ENCODE measurements around the gene BAIAP2L2.
A peak's percentile ranks its signal among the peaks of the same experiment; 100 is the strongest.

BAIAP2L2 gene

DNA sequence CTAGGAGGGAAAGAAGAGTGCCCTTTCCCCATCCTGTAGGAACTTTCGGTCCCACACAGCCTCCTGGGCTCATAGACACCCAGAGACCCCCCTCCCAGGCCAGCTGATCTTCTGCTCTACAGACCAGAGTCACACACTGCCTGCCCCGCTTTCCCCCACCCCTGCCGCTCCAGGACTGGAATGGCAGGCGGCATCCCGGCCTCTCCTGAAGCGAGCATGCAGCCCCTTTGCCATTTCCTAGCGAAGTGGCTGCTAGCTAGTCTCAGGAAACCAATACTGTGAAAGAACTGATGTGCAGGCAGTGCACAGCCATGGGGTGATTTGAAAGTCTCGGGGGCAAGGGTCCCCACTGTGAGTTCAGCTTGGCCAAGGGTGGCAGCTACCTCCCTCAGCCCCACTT lies 44.9 kb downstream of the BAIAP2L2 start:
- TF ChIP-seq, protein P1, sequence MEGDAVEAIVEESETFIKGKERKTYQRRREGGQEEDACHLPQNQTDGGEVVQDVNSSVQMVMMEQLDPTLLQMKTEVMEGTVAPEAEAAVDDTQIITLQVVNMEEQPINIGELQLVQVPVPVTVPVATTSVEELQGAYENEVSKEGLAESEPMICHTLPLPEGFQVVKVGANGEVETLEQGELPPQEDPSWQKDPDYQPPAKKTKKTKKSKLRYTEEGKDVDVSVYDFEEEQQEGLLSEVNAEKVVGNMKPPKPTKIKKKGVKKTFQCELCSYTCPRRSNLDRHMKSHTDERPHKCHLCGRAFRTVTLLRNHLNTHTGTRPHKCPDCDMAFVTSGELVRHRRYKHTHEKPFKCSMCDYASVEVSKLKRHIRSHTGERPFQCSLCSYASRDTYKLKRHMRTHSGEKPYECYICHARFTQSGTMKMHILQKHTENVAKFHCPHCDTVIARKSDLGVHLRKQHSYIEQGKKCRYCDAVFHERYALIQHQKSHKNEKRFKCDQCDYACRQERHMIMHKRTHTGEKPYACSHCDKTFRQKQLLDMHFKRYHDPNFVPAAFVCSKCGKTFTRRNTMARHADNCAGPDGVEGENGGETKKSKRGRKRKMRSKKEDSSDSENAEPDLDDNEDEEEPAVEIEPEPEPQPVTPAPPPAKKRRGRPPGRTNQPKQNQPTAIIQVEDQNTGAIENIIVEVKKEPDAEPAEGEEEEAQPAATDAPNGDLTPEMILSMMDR (IDR thresholded peaks at IDR 0.05; ENCODE audit: insufficient read depth, low read depth, low read length, missing control alignments), result no peak
- no peak for DNase-seq (ENCODE audit: low read depth)
- no peak overlapping the region for H3K4me3 ChIP-seq (ENCODE audit: low read depth, low read length)

DNA sequence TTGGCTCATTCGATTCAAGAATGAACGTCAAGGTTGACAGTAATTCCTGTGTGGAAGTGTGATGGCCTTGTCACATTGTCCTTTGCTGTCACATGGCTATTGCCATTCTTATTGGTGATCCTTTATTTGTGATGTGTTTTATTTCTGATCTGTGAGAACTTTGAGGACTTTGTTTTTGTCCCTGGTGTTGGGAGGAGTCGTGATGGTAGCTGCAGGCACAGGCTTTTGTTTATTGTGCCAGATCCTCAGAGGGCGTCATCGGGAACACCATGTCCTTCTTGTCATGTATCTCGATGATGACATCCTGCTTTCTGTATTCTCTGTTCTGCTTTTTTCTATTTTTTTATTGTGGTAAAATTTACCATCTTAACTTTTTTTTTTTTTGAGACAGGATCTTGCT lies 47.7 kb downstream of the BAIAP2L2 start:
- no peak overlapping the region for H3K4me3 ChIP-seq (ENCODE audit: low read depth, low read length)
- TF ChIP-seq, protein P1 (IDR thresholded peaks at IDR 0.05; ENCODE audit: insufficient read depth, low read depth, low read length, missing control alignments), result no peak
- DNase-seq (ENCODE audit: low read depth), result no peak

DNA sequence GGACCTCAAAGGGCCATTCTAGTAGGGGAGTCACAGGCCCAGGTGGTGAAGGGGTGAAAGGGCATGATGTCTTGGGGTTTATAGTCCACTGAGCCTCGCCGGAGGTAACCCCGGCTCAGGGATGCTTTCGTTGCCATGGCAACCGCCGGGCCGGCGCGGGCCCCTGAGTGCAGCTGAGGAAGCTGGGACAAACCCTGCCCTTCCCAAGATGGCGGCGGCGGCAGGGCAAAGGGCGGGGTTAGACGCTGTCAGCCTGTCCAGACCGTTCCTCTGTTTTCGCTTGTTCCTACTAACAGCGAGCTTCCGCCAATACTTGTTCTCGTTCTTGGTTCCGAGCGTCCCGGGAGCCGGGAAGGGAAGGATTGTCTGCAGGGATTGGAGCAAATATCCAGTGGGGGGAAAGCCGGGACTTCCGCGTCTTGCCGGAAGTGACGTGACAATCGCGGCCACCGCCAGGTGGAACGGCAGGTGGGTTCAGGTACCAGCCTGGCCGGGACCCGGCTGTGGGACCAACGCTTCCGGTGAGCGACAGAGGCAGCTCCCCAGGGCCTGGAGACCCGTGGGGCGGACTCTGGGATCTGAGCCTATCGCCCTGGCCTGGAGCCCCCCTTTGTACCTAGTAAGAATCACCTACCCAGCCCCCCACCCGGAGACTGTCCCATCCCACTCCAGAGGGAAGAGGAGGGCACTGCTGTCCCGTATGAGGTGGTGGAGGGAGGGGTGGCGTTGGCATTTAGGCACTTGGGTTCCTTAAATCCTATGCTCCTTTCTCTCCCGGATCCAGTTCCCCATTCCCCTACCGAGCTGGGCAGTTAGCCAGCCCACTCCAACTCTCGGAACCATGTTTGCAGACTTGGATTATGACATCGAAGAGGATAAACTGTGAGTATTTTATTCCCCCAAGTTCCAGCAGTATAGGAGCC lies 53.3 kb downstream of the BAIAP2L2 start, which contains the start of gene PICK1:
TSS of gene PICK1 (plus strand) at position 436 of the 923 bp plus-strand sequence. CDS start at position 842, 406 bp downstream.
- H3K4me3 ChIP-seq (ENCODE audit: low read depth, low read length), result peak within 1 kb of the TSS; percentile 70
- DNase-seq (ENCODE audit: low read depth), result peak; percentile 89
- TF ChIP-seq, protein P1 (IDR thresholded peaks at IDR 0.05; ENCODE audit: insufficient read depth, low read depth, low read length, missing control alignments), result peak; percentile 7

DNA sequence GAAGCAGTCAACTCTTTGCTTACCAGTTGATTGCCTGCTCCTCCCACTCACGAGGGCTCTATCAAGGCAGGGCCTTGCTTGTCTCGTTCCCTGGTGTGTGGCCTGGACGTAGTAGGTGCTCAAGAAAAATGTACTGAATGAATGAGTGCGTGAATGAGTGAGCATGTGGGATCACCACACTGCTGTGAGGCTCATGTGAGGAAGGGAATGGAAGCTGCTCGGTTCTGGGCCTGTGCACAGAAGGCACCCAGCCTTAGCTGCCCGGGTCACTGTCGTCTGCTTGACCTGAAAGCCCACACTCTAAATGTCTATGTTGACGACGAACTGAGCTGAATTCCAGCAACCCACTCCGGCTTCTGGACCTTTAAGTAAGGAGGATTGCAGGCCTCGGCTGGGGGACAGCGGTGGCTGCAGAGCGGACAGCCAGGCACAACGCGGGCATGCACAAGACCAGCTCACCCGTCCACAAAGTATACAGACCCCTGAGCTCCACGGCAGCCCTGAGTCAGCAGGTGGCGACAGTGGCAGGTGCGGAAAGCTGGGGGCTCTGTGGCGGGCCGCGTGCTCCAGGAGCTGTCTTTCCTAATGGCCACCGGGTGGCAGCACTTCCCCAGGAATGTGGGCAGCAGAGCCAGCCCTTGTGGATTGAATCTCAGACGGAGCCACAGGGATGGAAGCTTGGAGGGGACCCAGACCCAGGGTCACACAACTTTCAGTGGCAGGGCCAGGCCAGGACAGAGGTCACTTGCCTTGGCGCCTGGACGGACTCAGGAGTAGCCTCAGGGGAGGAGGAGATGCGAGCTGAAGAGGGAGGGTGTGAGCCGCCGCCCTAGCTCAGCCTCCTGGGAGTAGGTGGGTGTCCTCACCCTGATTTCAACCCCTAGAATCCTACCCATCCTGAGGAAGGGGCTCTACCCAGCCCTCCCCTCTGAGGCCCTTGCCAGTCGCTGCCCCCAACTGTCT lies 58.3 kb downstream of the BAIAP2L2 start:
- H3K4me3 ChIP-seq (ENCODE audit: low read depth, low read length), result no peak overlapping the region
- TF ChIP-seq, protein P1 (IDR thresholded peaks at IDR 0.05; ENCODE audit: insufficient read depth, low read depth, low read length, missing control alignments), result peak; percentile 80
- peak; percentile 87 for DNase-seq (ENCODE audit: low read depth)

DNA sequence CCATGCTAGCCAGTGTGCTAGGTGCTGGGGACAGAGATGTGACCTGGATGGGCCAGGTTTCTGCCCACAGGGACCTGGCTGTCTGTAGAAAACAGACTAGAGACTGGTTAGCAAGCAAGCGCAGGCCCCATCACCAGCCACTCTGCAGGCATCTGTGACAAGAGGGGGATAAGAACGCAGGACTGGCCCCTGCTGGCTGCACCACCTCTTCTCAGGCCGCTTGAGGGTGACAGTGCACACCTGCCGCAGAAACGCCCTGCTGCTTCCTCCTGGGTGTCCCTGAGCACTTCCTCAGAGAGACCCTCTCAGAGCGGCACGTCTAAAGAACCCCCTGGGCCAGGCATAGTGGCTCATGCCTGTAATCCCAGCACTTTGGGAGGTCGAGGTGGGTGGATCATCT lies 59.2 kb downstream of the BAIAP2L2 start:
- TF ChIP-seq, protein P1 (IDR thresholded peaks at IDR 0.05; ENCODE audit: insufficient read depth, low read depth, low read length, missing control alignments), result no peak
- H3K4me3 ChIP-seq (ENCODE audit: low read depth, low read length), result no peak overlapping the region
- DNase-seq (ENCODE audit: low read depth), result no peak

DNA sequence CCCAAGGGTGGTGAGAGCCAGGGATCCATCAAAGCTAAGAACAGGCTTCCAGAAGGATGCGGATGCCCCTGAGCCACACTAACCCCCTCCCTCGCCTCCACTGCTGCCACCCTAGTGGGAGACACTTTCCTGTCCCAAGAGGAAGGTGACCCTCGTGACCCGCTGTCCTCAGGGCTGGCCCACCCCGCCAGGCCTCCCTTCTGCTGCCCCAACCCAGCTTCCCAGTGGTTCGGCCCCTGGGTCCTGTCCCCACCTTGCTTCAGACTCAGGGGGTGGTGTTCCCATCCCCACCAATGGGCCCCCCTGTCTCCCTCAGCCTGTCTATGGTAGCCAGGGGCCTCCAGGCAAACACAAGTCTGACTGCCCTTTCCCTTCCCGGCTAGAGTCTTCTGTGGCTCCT lies 59.8 kb downstream of the BAIAP2L2 start:
- no peak overlapping the region for H3K4me3 ChIP-seq (ENCODE audit: low read depth, low read length)
- TF ChIP-seq, protein P1 (IDR thresholded peaks at IDR 0.05; ENCODE audit: insufficient read depth, low read depth, low read length, missing control alignments), result no peak
- no peak for DNase-seq (ENCODE audit: low read depth)
